PC-3 (cell line): Measurements from ENCODE around the gene PLIN5. TPM values are rescaled to one million over a fixed set of nuclear protein-coding genes. Genes with fewer than 3 reads are reported as not detected.
A peak's percentile ranks its signal among the peaks of the same experiment; 100 is the strongest.

ENCODE experiments used
- ATAC-seq: fragments of 200-7000 bp; cut with Tn5 transposase; 2 replicates; pipeline ENCODE4 v1.9.1; 2020; ENCODE audit warnings: mild to moderate bottlenecking, moderate library complexity
- BruUV-seq: library from RNA; stranded (reverse); fragments of 400-500 nt; replicated peaks from 2 replicates; lab custom pipeline; 2021; lab: Mats Ljungman, UMichigan
- CTCF ChIA-PET: fragments of 300-600 bp; sonication (Branson Sonifier 250); formaldehyde crosslinking; loops from one replicate; lab custom pipeline; 2022; ENCODE audit warnings: antibody characterized with exemption; lab: Charles Lee
- POLR2A ChIA-PET: fragments of 300-600 bp; sonication (Branson Sonifier 250); formaldehyde crosslinking; loops from one replicate; lab custom pipeline; 2022; ENCODE audit warnings: antibody characterized with exemption; ENCODE audit not compliant: unreplicated experiment; lab: Charles Lee
- DNase-seq: peaks from one replicate; pipeline ENCODE4 v3.0.0-alpha.2; 2015
- H2AFZ ChIP-seq: fragments of 300-600 bp; sonication (generic); 2 replicates; pipeline ENCODE4 v1.6.0; 2016; ENCODE audit warnings: antibody characterized with exemption, low read length
- H3F3A ChIP-seq: fragments of 300-600 bp; sonication (generic); one replicate; pipeline ENCODE4 v1.6.0; 2017; ENCODE audit warnings: antibody characterized with exemption, low read length, control low read depth, mild to moderate bottlenecking; ENCODE audit not compliant: unreplicated experiment
- H3K27ac ChIP-seq: fragments of 300-600 bp; sonication (generic); 2 replicates; pipeline ENCODE4 v1.5.1; 2016; ENCODE audit warnings: mild to moderate bottlenecking, low read length
- H3K27me3 ChIP-seq: fragments of 300-600 bp; sonication (generic); 2 replicates; pipeline ENCODE4 v1.6.1; 2016; ENCODE audit warnings: low read length, mixed read lengths
- H3K36me3 ChIP-seq: fragments of 300-600 bp; sonication (generic); 2 replicates; pipeline ENCODE4 v1.6.1; 2016; ENCODE audit warnings: low read depth, mixed run types, low read length, mixed read lengths
- H3K4me1 ChIP-seq: fragments of 300-600 bp; sonication (generic); 2 replicates; pipeline ENCODE4 v1.5.1; 2016; ENCODE audit warnings: low read length; ENCODE audit not compliant: insufficient read depth
- H3K4me2 ChIP-seq: fragments of 300-600 bp; sonication (generic); 2 replicates; pipeline ENCODE4 v1.6.0; 2016; ENCODE audit warnings: low read length
- H3K4me3 ChIP-seq: fragments of 300-600 bp; sonication (generic); 2 replicates; pipeline ENCODE4 v1.5.1; 2016; ENCODE audit warnings: mild to moderate bottlenecking, low read length, mixed read lengths
- H3K79me2 ChIP-seq: fragments of 300-600 bp; sonication (generic); 2 replicates; pipeline ENCODE4 v1.6.1; 2017; ENCODE audit warnings: low read length, mixed read lengths
- H3K9ac ChIP-seq: fragments of 300-600 bp; sonication (generic); 2 replicates; pipeline ENCODE4 v1.6.0; 2016; ENCODE audit warnings: mild to moderate bottlenecking, low read length
- H3K9me2 ChIP-seq: fragments of 300-600 bp; sonication (generic); replicated peaks from 2 replicates; pipeline ENCODE4 v1.6.1; 2016; ENCODE audit warnings: mixed run types, low read length, mixed read lengths
- H3K9me3 ChIP-seq: fragments of 300-600 bp; sonication (generic); 2 replicates; pipeline ENCODE4 v1.6.1; 2016; ENCODE audit warnings: low read length, mixed read lengths
- H4K20me1 ChIP-seq: fragments of 300-600 bp; sonication (generic); 2 replicates; pipeline ENCODE4 v1.6.1; 2016; ENCODE audit warnings: low read length, mixed read lengths
- EZH2 ChIP-seq: fragments of 300-600 bp; sonication (generic); IDR thresholded peaks from one replicate; pipeline ENCODE4 v1.6.1; 2017; ENCODE audit warnings: antibody characterized with exemption, mild to moderate bottlenecking, low read length; ENCODE audit not compliant: unreplicated experiment
- EZH2phosphoT487 ChIP-seq: fragments of 300-600 bp; sonication (generic); IDR thresholded peaks from 2 replicates; pipeline ENCODE4 v1.6.1; 2018; ENCODE audit warnings: mild to moderate bottlenecking, antibody characterized with exemption, low read length, borderline replicate concordance
- intact Hi-C: fragments of 100-400 bp; cut with micrococcal nuclease; formaldehyde crosslinking; loops from 2 replicates; pipeline ENCODE4 v1.9.0; 2023
- total RNA-seq: library from RNA; depleted of rRNA; stranded (reverse); fragments of >200 nt; gene quantifications from 2 replicates; pipeline ENCODE4 v1.2.3, GENCODE V29; 2014
- TF ChIP-seq, protein P1 (sequence below): fragments of 300-600 bp; sonication (generic); conservative IDR thresholded peaks from 2 replicates; pipeline ENCODE4 v1.5.1; 2017; ENCODE audit warnings: antibody characterized with exemption, low read depth, mild to moderate bottlenecking, low read length

PLIN5 gene
- total RNA-seq, 1 experiment from 2014 or later = 1.2 TPM

GRCh38 chr19:4496304-4496703 is 38.7 kb downstream of the PLIN5 start:
- H3K36me3 ChIP-seq = peaks cover 27% of the 10 kb centered on the region
- H3K27ac ChIP-seq = no peak overlapping the region
- DNase-seq (no peak), ATAC-seq (no peak)
- no peaks in the 10 kb centered on the region for H3K4me1 ChIP-seq
- no peaks in the 10 kb centered on the region for H3K9me3 ChIP-seq
- BruUV-seq = no TSS peak
- H3K4me3 ChIP-seq = no peak overlapping the region
- H3K27me3 ChIP-seq = no peaks in the 10 kb centered on the region
- H3K4me2 ChIP-seq = no peak overlapping the region
- intact Hi-C loops = no loop called here
- H4K20me1 ChIP-seq = no peaks in the 10 kb centered on the region
- no peak overlapping the region for H2AFZ ChIP-seq
- ChIA-PET POLR2A (no interaction called here), CTCF (no interaction called here)
- no peaks in the 10 kb centered on the region for H3K79me2 ChIP-seq
- no peaks in the 10 kb centered on the region for H3F3A ChIP-seq
- no peak overlapping the region for H3K9ac ChIP-seq
- TF ChIP-seq EZH2 (no peak), EZH2phosphoT487 (no peak)
- TF ChIP-seq, protein P1, sequence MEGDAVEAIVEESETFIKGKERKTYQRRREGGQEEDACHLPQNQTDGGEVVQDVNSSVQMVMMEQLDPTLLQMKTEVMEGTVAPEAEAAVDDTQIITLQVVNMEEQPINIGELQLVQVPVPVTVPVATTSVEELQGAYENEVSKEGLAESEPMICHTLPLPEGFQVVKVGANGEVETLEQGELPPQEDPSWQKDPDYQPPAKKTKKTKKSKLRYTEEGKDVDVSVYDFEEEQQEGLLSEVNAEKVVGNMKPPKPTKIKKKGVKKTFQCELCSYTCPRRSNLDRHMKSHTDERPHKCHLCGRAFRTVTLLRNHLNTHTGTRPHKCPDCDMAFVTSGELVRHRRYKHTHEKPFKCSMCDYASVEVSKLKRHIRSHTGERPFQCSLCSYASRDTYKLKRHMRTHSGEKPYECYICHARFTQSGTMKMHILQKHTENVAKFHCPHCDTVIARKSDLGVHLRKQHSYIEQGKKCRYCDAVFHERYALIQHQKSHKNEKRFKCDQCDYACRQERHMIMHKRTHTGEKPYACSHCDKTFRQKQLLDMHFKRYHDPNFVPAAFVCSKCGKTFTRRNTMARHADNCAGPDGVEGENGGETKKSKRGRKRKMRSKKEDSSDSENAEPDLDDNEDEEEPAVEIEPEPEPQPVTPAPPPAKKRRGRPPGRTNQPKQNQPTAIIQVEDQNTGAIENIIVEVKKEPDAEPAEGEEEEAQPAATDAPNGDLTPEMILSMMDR = no peak
- H3K9me2 ChIP-seq = no peaks in the 10 kb centered on the region

DNA sequence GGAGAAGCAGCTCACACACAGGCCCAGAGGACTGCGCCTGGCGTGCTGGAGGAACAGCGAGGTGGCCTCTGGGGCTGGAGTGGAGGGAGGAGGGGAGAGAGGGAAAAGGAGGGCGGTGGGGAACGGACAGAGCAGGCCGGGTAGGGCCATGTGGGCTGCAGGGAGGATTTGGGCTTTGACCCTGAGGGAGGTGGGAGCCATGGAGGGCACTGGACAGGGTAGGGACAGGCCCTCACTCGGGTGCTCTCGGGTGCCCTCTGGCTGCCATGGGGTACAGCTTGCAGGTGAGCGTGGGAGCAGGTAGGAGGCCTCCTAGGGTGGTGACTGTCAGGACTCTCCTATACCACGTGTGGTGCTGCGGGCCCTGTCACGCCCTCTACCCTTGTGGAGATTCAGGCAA is 39.6 kb downstream of the PLIN5 start:
- Histone ChIP-seq H4K20me1 (no peaks in the 10 kb centered on the region), H3K4me1 (no peaks in the 10 kb centered on the region), H3K27ac (no peak overlapping the region), H3K4me3 (no peak overlapping the region), H3K9ac (no peak overlapping the region), H3K9me2 (no peaks in the 10 kb centered on the region), H3K36me3 (peaks cover 28% of the 10 kb centered on the region), H3K27me3 (no peaks in the 10 kb centered on the region), H3K9me3 (no peaks in the 10 kb centered on the region), H3K4me2 (no peak overlapping the region), H3K79me2 (no peaks in the 10 kb centered on the region), H3F3A (no peaks in the 10 kb centered on the region), H2AFZ (no peak overlapping the region)
- ChIA-PET CTCF (interaction anchor here (0.5 kb wide), 1 partner anchor 10 kb away, joined by 10 read pairs; no protein-coding TSS in a partner anchor), POLR2A (no interaction called here)
- intact Hi-C loops = no loop called here
- no peak for TF ChIP-seq EZH2phosphoT487
- TF ChIP-seq, protein P1 = peak; percentile 46
- TF ChIP-seq EZH2 = no peak
- no peak for DNase-seq
- peak; percentile 87 for ATAC-seq
- BruUV-seq = no TSS peak

- no TSS peak for BruUV-seq
- Histone ChIP-seq H3K79me2 (no peaks in the 10 kb centered on the region), H3K4me1 (no peaks in the 10 kb centered on the region), H3K36me3 (peaks cover 28% of the 10 kb centered on the region), H3K4me2 (no peak overlapping the region), H3K9me3 (no peaks in the 10 kb centered on the region), H3K27me3 (no peaks in the 10 kb centered on the region), H3K27ac (no peak overlapping the region), H3K9me2 (no peaks in the 10 kb centered on the region), H3K9ac (no peak overlapping the region), H4K20me1 (no peaks in the 10 kb centered on the region), H3K4me3 (no peak overlapping the region), H3F3A (no peaks in the 10 kb centered on the region), H2AFZ (no peak overlapping the region)
- CTCF ChIA-PET = no interaction called here
- POLR2A ChIA-PET = no interaction called here
- intact Hi-C loops = no loop called here
- no peak for ATAC-seq
- no peak for DNase-seq
- TF ChIP-seq EZH2phosphoT487 (no peak), EZH2 (no peak)
- TF ChIP-seq, protein P1 = no peak
Measured at GRCh38 chr19:4494691-4495064, 40.3 kb downstream of the PLIN5 start.
